SK-N-SH (cell line): ENCODE data around the gene SLC27A4. TPM values are rescaled to one million over a fixed set of nuclear protein-coding genes. Genes with fewer than 3 reads are reported as not detected.

Experiments used
- CTCF ChIA-PET: fragments of 300-600, 350-600 bp; formaldehyde crosslinking; extraction: SDS; loops from one replicate; lab custom pipeline; 2021; lab: Yijun Ruan, JAX
- POLR2A ChIA-PET: fragments of 350-600 bp; sonication (Branson Sonifier 250); formaldehyde crosslinking; extraction: SDS; loops from one replicate; lab custom pipeline; 2020; ENCODE audit warnings: antibody characterized with exemption, inconsistent platforms; lab: Yijun Ruan, JAX
- DNase-seq: peaks from one replicate; pipeline ENCODE4 v3.0.0; 2012
- H2AFZ ChIP-seq: fragments of 200-600 bp; sonication (generic); 2 replicates; pipeline ENCODE4 v1.8.1; 2016; ENCODE audit warnings: antibody characterized with exemption, mild to moderate bottlenecking, low read depth
- H3F3A ChIP-seq: fragments of 200-600 bp; sonication (generic); replicated peaks from 2 replicates; pipeline ENCODE3; 2016; ENCODE audit warnings: antibody characterized with exemption, mild to moderate bottlenecking; ENCODE audit not compliant: insufficient read depth
- H3K27ac ChIP-seq, 2 experiments: fragments of 200-500 bp in 1 of 2; fragments of 200-600 bp in 1 of 2; sonication (Bioruptor generic) in 1 of 2; sonication (generic), shearing (Covaris generic) in 1 of 2; 2 replicates each; pipeline versions ENCODE4 v1.5.1 to v1.6.1; 2014 to 2016; ENCODE audit warnings: low read depth in 2 of 2, inconsistent platforms in 1 of 2, low read length in 1 of 2, mild to moderate bottlenecking in 1 of 2, mixed read lengths in 1 of 2
- H3K27me3 ChIP-seq: fragments of 200-600 bp; sonication (generic), shearing (Covaris generic); 2 replicates; pipeline ENCODE4 v1.6.1; 2016; ENCODE audit warnings: mixed run types; ENCODE audit not compliant: insufficient read depth
- H3K36me3 ChIP-seq, 2 experiments: fragments of 200-500 bp in 1 of 2; fragments of 200-600 bp in 1 of 2; sonication (Bioruptor generic) in 1 of 2; sonication (generic) in 1 of 2; replicated peaks in 1 of 2; 2 replicates each; pipeline versions ENCODE3 to v1.5.1; 2014 to 2016; ENCODE audit warnings: low read length in 1 of 2, mild to moderate bottlenecking in 1 of 2; ENCODE audit not compliant: insufficient read depth in 2 of 2, control insufficient read depth in 1 of 2
- H3K4me1 ChIP-seq, 2 experiments: fragments of 200-500 bp in 1 of 2; fragments of 200-600 bp in 1 of 2; sonication (Bioruptor generic) in 1 of 2; sonication (generic), shearing (Covaris generic) in 1 of 2; 2 replicates each; pipeline versions ENCODE4 v1.5.1 to v1.6.1; 2014 to 2016; ENCODE audit warnings: low read depth in 1 of 2, low read length in 1 of 2, mixed run types in 1 of 2; ENCODE audit not compliant: insufficient read depth in 2 of 2, control insufficient read depth in 1 of 2
- H3K4me2 ChIP-seq: fragments of 200-600 bp; sonication (generic), shearing (Covaris generic); 2 replicates; pipeline ENCODE4 v1.6.1; 2017; ENCODE audit warnings: mixed run types
- H3K4me3 ChIP-seq, 2 experiments: fragments of 200-500 bp in 1 of 2; fragments of 200-600 bp in 1 of 2; sonication (Bioruptor generic) in 1 of 2; sonication (generic), shearing (Covaris generic) in 1 of 2; 2 replicates each; pipeline versions ENCODE4 v1.5.1 to v1.8.1; 2014 to 2016; ENCODE audit warnings: low read depth in 2 of 2, inconsistent platforms in 1 of 2, low read length in 1 of 2, mild to moderate bottlenecking in 1 of 2, mixed read lengths in 1 of 2, moderate library complexity in 1 of 2
- H3K79me2 ChIP-seq: fragments of 200-600 bp; sonication (generic); 2 replicates; pipeline ENCODE4 v1.8.1; 2017; ENCODE audit warnings: mild to moderate bottlenecking; ENCODE audit not compliant: insufficient read depth
- H3K9ac ChIP-seq: fragments of 200-600 bp; sonication (generic); 2 replicates; pipeline ENCODE4 v1.6.1; 2017; ENCODE audit warnings: mixed run types
- H3K9me2 ChIP-seq: fragments of 200-600 bp; sonication (generic); 2 replicates; pipeline ENCODE4 v1.6.1; 2017; ENCODE audit warnings: mixed run types
- H3K9me3 ChIP-seq: fragments of 200-600 bp; sonication (generic); 2 replicates; pipeline ENCODE4 v1.6.1; 2017; ENCODE audit warnings: mixed run types, mild to moderate bottlenecking, moderate library complexity
- H4K20me1 ChIP-seq: fragments of 200-600 bp; sonication (generic); 2 replicates; pipeline ENCODE4 v1.6.1; 2017; ENCODE audit warnings: mild to moderate bottlenecking, mixed run types; ENCODE audit not compliant: insufficient read depth
- CHD2 ChIP-seq: fragments of 150-350 bp; IDR thresholded peaks from 2 replicates; pipeline ENCODE4 v1.6.1; 2018; ENCODE audit warnings: low read length; ENCODE audit not compliant: partially characterized antibody
- ELF1 ChIP-seq: IDR thresholded peaks from 2 replicates; pipeline ENCODE4 v1.4.0; 2012
- EP300 ChIP-seq, 2 experiments: IDR thresholded peaks; 2 replicates each; pipeline versions ENCODE4 v1.4.0 to v1.6.1; 2012; ENCODE audit warnings: borderline replicate concordance in 1 of 2, low read depth in 1 of 2, low read length in 1 of 2
- FOSL2 ChIP-seq: IDR thresholded peaks from 2 replicates; pipeline ENCODE4 v1.4.0; 2012; ENCODE audit warnings: low read depth, mild to moderate bottlenecking, moderate library complexity, borderline replicate concordance
- FOXJ3 ChIP-seq: sonication (generic); formaldehyde crosslinking; IDR thresholded peaks from 2 replicates; pipeline ENCODE4 v1.5.1; 2020; ENCODE audit warnings: mild to moderate bottlenecking, missing genetic modification reagents
- FOXM1 ChIP-seq: IDR thresholded peaks from 2 replicates; pipeline ENCODE4 v1.4.0; 2012; ENCODE audit warnings: low read depth, mild to moderate bottlenecking
- MEF2A ChIP-seq: IDR thresholded peaks from 2 replicates; pipeline ENCODE4 v1.4.0; 2012; ENCODE audit warnings: low read depth, borderline replicate concordance
- MXI1 ChIP-seq: IDR thresholded peaks from 2 replicates; pipeline ENCODE4 v1.6.1; 2012; ENCODE audit warnings: mild to moderate bottlenecking, low read depth, low read length, improper control_type of control experiment
- RFX5 ChIP-seq: IDR thresholded peaks from 2 replicates; pipeline ENCODE4 v1.6.1; 2012; ENCODE audit warnings: mild to moderate bottlenecking, improper control_type of control experiment, low read length
- SIN3A ChIP-seq: IDR thresholded peaks from 2 replicates; pipeline ENCODE4 v1.6.1; 2012; ENCODE audit warnings: low read depth, mild to moderate bottlenecking, low read length, moderate library complexity, borderline replicate concordance
- SMC3 ChIP-seq: IDR thresholded peaks from 2 replicates; pipeline ENCODE4 v1.6.1; 2012; ENCODE audit warnings: low read depth, low read length, improper control_type of control experiment
- TAF1 ChIP-seq: IDR thresholded peaks from 2 replicates; pipeline ENCODE4 v1.6.1; 2012; ENCODE audit warnings: low read depth, mild to moderate bottlenecking, low read length, moderate library complexity, borderline replicate concordance
- YY1 ChIP-seq: IDR thresholded peaks from 2 replicates; pipeline ENCODE4 v1.4.0; 2012; ENCODE audit warnings: low read depth, mild to moderate bottlenecking
- WGBS: methylation state at CpG from one replicate; pipeline ENCODE4 v1.1.6; 2017; ENCODE audit warnings: low lambda C conversion rate; 5-methylcytosine and 5-hydroxymethylcytosine counted together
- polyA plus RNA-seq, 3 experiments: library from polyadenylated mRNA; depleted of rRNA; stranded (reverse); fragments of >200 nt; gene quantifications; 2 replicates each; pipeline ENCODE4 v1.2.3, GENCODE V29; 2012
- TF ChIP-seq, protein P1 (sequence below): IDR thresholded peaks from 2 replicates; pipeline ENCODE4 v1.4.0; 2012; ENCODE audit warnings: low read depth, borderline replicate concordance
- TF ChIP-seq, protein P2 (sequence below): IDR thresholded peaks from 2 replicates; pipeline ENCODE4 v1.4.0; 2012; ENCODE audit warnings: low read depth
- TF ChIP-seq, protein P3 (sequence below): fragments of 150-350 bp; IDR thresholded peaks from 2 replicates; pipeline ENCODE4 v1.6.1; 2016; ENCODE audit warnings: mild to moderate bottlenecking, low read depth, low read length
- TF ChIP-seq, protein P4 (sequence below): fragments of 200-600 bp; sonication (generic); IDR thresholded peaks from 2 replicates; pipeline ENCODE4 v1.6.1; 2017; ENCODE audit warnings: antibody characterized with exemption, mild to moderate bottlenecking, moderate library complexity

The SLC27A4 gene
- polyA plus RNA-seq, 1 of the 3 experiments (the other 2 are of a cell fraction), result 24.1 TPM

DNA sequence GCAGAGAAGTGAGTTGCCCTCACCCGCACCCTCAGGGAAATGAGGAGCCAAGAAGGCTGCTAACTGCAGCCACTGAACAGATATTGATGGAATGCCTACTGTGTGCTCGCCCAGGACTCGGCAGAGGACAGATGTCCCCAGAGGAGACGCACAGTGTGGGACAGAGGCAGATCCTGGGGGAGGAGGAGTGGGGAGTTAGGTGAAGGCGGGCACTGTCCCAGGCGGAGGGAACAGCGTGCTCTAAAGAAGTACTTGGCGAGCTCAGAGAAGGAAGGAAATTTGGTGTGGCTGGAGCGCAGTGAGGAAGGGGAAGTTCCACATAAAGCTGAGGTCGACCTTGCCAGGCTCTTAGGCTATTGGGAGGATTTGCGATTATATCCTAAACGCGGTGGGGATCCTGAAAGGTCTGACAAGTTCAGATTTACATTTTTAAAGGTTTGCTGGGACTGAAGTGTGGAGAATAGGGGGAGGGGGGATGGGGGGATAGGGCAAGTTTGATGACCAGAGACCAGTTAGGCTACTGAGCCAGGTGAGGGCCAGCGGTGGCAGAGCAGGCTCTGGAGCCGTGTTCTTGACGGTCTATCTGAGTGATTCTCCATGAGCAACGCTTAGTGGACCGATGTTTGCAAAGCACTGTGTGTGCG lies 56.8 kb downstream of the SLC27A4 start:
- WGBS, result 34% methylated on average over 19 of the region's 19 CpGs
- no peaks in the 10 kb centered on the region for H4K20me1 ChIP-seq
- no peaks in the 10 kb centered on the region; the same call in 1 of the 2 replicates for H3K27me3 ChIP-seq
- CTCF ChIA-PET, result interaction anchor here (0.9 to 1.2 kb wide), 3 partner anchors 15 to 35 kb away, joined by 3 to 5 read pairs (median 5); partner anchors contain the start of gene CERCAM
- H3K9ac ChIP-seq, result no peak overlapping the region
- no peak overlapping the region for H3K27ac ChIP-seq
- H3K9me3 ChIP-seq, result no peaks in the 10 kb centered on the region
- no peak overlapping the region for H3K4me3 ChIP-seq
- no peak for TF ChIP-seq ELF1
- TF ChIP-seq TAF1, result no peak
- no peak for TF ChIP-seq SMC3
- no peak for TF ChIP-seq EP300 (IDR thresholded peaks at IDR 0.05; ENCODE audit: borderline replicate concordance in 1 of 2, low read depth in 1 of 2, low read length in 1 of 2)
- no peak for TF ChIP-seq YY1
- TF ChIP-seq SIN3A, result no peak
- TF ChIP-seq, protein P1, sequence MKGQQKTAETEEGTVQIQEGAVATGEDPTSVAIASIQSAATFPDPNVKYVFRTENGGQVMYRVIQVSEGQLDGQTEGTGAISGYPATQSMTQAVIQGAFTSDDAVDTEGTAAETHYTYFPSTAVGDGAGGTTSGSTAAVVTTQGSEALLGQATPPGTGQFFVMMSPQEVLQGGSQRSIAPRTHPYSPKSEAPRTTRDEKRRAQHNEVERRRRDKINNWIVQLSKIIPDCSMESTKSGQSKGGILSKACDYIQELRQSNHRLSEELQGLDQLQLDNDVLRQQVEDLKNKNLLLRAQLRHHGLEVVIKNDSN, result no peak
- TF ChIP-seq, protein P2, sequence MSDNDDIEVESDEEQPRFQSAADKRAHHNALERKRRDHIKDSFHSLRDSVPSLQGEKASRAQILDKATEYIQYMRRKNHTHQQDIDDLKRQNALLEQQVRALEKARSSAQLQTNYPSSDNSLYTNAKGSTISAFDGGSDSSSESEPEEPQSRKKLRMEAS, result no peak
- no peak for TF ChIP-seq RFX5
- TF ChIP-seq MEF2A, result no peak
- no peak for TF ChIP-seq FOXJ3
- no peak for TF ChIP-seq FOXM1
- no peak for TF ChIP-seq FOSL2
- TF ChIP-seq MXI1, result no peak
- no peak for TF ChIP-seq CHD2
- TF ChIP-seq, protein P3, sequence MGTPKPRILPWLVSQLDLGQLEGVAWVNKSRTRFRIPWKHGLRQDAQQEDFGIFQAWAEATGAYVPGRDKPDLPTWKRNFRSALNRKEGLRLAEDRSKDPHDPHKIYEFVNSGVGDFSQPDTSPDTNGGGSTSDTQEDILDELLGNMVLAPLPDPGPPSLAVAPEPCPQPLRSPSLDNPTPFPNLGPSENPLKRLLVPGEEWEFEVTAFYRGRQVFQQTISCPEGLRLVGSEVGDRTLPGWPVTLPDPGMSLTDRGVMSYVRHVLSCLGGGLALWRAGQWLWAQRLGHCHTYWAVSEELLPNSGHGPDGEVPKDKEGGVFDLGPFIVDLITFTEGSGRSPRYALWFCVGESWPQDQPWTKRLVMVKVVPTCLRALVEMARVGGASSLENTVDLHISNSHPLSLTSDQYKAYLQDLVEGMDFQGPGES, result no peak
- TF ChIP-seq, protein P4, sequence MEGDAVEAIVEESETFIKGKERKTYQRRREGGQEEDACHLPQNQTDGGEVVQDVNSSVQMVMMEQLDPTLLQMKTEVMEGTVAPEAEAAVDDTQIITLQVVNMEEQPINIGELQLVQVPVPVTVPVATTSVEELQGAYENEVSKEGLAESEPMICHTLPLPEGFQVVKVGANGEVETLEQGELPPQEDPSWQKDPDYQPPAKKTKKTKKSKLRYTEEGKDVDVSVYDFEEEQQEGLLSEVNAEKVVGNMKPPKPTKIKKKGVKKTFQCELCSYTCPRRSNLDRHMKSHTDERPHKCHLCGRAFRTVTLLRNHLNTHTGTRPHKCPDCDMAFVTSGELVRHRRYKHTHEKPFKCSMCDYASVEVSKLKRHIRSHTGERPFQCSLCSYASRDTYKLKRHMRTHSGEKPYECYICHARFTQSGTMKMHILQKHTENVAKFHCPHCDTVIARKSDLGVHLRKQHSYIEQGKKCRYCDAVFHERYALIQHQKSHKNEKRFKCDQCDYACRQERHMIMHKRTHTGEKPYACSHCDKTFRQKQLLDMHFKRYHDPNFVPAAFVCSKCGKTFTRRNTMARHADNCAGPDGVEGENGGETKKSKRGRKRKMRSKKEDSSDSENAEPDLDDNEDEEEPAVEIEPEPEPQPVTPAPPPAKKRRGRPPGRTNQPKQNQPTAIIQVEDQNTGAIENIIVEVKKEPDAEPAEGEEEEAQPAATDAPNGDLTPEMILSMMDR, result no peak
- no peak overlapping the region for H2AFZ ChIP-seq
- H3F3A ChIP-seq, result peaks cover 4% of the 10 kb centered on the region
- POLR2A ChIA-PET, result no interaction called here
- H3K79me2 ChIP-seq, result no peaks in the 10 kb centered on the region
- H3K4me2 ChIP-seq, result 0 out of 2 replicates have a peak overlapping the region, but pooled peaks have one; percentile 11
- peaks cover 0 to 8% of the 10 kb centered on the region in 2 experiments for H3K36me3 ChIP-seq
- H3K9me2 ChIP-seq, result no peaks in the 10 kb centered on the region
- DNase-seq, result no peak
- no peaks in the 10 kb centered on the region for H3K4me1 ChIP-seq
